Activated naive CD4-positive, alpha-beta T cell treated with anti-CD3 and anti-CD28 coated beads for 36 hours (primary cell): ENCODE data around the gene PPID. TPM values are rescaled to one million over a fixed set of nuclear protein-coding genes. Genes with fewer than 3 reads are reported as not detected.
A peak's percentile ranks its signal among the peaks of the same experiment; 100 is the strongest.
"Not testable (repeated sequence)": the region's sequence is repeated elsewhere in the genome, so short reads cannot be mapped to it uniquely, and the experiment has no call there.

Experiments used
- CTCF ChIA-PET: fragments of 350-600 bp; sonication (Branson Sonifier 250); formaldehyde crosslinking; loops from one replicate; lab custom pipeline; 2021; ENCODE audit warnings: antibody characterized with exemption; lab: Charles Lee
- DNase-seq: peaks from one replicate; pipeline ENCODE4 v3.0.0-alpha.2; 2020
- H3K27ac Mint-ChIP-seq: one replicate; pipeline ENCODE4 v1.8.0; 2021; ENCODE audit warnings: mild to moderate bottlenecking, mixed read lengths
- H3K27me3 Mint-ChIP-seq: one replicate; pipeline ENCODE4 v1.8.0; 2021; ENCODE audit warnings: low read depth, mixed read lengths
- H3K36me3 Mint-ChIP-seq: one replicate; pipeline ENCODE4 v1.8.0; 2021; ENCODE audit warnings: low read depth, mixed read lengths
- H3K4me1 Mint-ChIP-seq: one replicate; pipeline ENCODE4 v1.8.0; 2021; ENCODE audit warnings: low read depth, mixed read lengths
- H3K4me3 Mint-ChIP-seq: one replicate; pipeline ENCODE4 v1.8.0; 2021; ENCODE audit warnings: mild to moderate bottlenecking, moderate library complexity, mixed read lengths
- H3K9me3 Mint-ChIP-seq: one replicate; pipeline ENCODE4 v1.8.0; 2021; ENCODE audit warnings: mixed read lengths
- intact Hi-C: fragments of 100-400 bp; cut with micrococcal nuclease; formaldehyde crosslinking; loops from one replicate; pipeline ENCODE4 v1.15.1; 2023
- total RNA-seq, 2 experiments: library from RNA; stranded (reverse); gene quantifications; one replicate each; pipeline ENCODE4 v1.2.3, GENCODE V29; 2021

Gene PPID
- 10 to 100 TPM; 55.4 to 55.6 TPM for total RNA-seq

DNA sequence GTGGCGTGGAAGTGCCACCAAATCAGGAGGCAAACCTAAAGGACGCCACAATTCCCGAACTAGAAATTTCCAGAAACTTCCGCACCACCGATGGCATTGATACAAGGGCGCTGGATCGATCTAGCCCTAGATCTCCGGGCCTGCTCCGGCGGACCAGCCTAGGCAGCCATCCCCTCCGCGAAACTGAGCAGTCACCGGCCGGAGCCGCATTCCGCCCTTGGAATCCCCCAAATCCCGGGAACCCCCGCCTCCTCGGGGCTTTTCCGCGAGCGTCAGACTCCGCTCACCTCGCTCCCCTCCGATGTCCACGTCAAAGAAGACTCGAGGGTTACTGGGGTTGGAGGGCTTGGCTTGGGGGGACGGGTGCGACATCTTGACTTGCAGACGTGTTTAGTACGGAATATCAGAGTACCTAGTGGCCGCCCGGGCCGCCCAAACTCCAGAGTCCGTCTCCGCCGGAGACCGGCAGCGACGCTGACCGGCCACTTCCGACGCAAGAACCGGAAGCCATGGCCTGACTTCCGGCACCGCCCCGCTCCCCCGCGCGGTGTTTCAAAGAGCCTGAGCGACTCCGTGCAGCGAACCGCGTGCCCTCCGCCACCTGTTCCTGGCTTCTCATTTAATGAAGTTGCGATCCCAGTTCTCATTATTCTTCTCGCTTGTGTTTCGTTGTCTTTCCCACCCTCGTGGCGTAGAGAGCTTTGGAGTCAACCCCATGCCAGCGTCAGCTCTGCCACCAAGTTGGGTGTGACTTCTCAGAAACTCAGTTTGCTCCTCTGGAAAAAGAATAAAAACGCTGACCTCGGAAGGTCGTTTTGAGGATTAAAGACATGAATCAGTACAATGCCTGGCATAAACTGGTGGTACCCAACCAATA is at the start of gene PPID:
PPID (minus strand) TSS at position 480 of the 877 bp plus-strand sequence; CDS start at position 372, 108 bp downstream.
- peak; percentile 88 for DNase-seq
- H3K4me1 Mint-ChIP-seq, result peaks cover 41% of the 10 kb centered on the region
- H3K4me3 Mint-ChIP-seq, result peak within 1 kb of the TSS; percentile 98
- H3K9me3 Mint-ChIP-seq, result no peaks in the 10 kb centered on the region
- intact Hi-C loops, result loop anchor here (1.0 to 5.0 kb wide), 8 partner anchors 46 to 483 kb away; partner anchors contain the start of genes C4orf46 and FNIP2
- H3K36me3 Mint-ChIP-seq, result peaks cover 30% of the 10 kb centered on the region
- H3K27me3 Mint-ChIP-seq, result no peaks in the 10 kb centered on the region
- CTCF ChIA-PET, result interaction anchor here (0.6 to 2.7 kb wide), 7 partner anchors 11 to 505 kb away, joined by 3 to 11 read pairs (median 3); partner anchors contain the start of gene FNIP2
- H3K27ac Mint-ChIP-seq, result peak within 1 kb of the TSS; percentile 99

DNA sequence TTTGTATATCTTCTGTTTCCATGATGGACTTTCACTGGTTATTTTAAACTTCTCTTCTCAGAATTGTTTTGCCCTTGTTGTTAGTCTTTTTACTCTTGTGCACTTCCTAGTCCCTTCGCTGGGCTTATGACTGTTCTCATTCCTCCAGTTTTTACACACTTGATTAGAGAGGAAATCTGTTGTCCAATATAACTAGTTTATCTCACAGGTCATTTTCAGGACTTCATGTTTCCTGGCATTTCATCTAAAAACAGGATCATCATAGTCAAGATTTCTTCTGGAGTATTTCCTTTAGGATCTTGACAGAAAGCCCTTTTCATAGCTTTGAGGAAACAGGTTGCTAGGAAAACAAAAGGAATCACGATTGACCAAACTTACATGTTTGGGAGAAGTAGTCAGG is 48.6 kb upstream of the PPID start:
- Mint-ChIP-seq H3K9me3 (no peaks in the 10 kb centered on the region), H3K4me3 (no peak overlapping the region), H3K36me3 (peaks cover 1% of the 10 kb centered on the region), H3K27me3 (no peaks in the 10 kb centered on the region), H3K27ac (no peak overlapping the region), H3K4me1 (peaks cover 50% of the 10 kb centered on the region)
- DNase-seq, result no peak
- intact Hi-C loops, result no loop called here
- CTCF ChIA-PET, result no interaction called here

DNA sequence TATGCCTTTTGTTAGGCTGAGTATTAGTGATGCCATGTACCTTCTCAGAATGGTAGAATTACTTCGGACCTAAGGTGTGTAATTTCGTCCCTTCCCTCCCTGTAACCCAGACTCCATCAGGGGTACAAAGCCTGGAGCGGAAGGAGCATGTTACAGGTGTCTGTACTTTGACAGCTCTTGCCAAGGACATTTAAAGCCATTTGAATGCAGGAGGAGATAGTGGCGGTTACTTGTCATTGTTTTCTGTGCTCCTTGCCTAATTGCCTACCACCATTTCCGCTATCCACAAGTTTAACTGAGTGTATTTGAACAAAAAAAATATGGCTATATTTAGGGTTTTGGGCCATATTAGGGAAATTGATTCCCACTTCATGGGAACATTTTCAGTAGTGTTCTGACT is 47.5 kb upstream of the PPID start:
- CTCF ChIA-PET, result interaction anchor here (1.1 kb wide), 1 partner anchor 41 kb away, joined by 3 read pairs; no protein-coding TSS in a partner anchor
- H3K4me3 Mint-ChIP-seq, result peak overlapping the region; percentile 96
- H3K4me1 Mint-ChIP-seq, result peaks cover 47% of the 10 kb centered on the region
- peaks cover 1% of the 10 kb centered on the region for H3K36me3 Mint-ChIP-seq
- no peak for DNase-seq
- no peaks in the 10 kb centered on the region for H3K9me3 Mint-ChIP-seq
- intact Hi-C loops, result no loop called here
- H3K27ac Mint-ChIP-seq, result no peak overlapping the region
- H3K27me3 Mint-ChIP-seq, result no peaks in the 10 kb centered on the region

DNA sequence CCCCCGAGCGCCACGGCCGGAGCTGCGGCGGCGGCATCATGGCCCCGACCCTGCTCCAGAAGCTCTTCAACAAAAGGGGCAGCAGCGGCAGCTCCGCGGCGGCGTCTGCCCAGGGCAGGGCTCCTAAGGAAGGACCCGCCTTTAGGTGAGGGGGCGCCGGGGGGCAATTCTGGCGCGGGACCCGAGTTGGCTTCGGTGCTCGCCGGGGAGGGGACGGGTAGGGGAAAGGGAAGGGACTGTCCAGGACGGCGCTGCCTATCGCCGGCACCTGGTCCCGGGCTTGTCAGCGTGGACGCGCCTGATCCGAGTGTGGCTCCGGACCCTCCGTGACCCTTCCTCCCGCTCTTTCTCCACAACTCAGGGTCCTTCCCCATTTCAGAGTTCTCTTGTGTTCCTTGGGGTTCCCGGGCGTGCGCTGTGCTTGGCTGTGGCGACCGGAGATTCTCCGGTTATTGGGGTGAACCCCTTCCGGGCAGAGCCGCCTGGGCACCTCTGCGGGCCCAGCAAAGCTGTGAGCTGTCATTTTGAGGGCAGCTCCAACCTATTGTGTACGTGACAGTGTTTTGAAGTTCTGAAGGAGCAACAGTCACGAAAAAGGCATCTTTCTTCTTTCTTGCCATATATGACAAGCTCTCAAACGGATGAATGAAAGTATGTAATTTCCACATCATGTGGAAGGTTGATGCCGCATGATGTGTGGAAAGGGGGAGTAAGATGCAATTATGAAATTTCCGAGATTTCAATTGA is 46.2 kb upstream of the PPID start:
- peaks cover 1% of the 10 kb centered on the region for H3K36me3 Mint-ChIP-seq
- no peaks in the 10 kb centered on the region for H3K9me3 Mint-ChIP-seq
- peak; percentile 59 for DNase-seq
- peaks cover 39% of the 10 kb centered on the region for H3K4me1 Mint-ChIP-seq
- peak overlapping the region; percentile 90 for H3K27ac Mint-ChIP-seq
- H3K4me3 Mint-ChIP-seq, result peak overlapping the region; percentile 96
- CTCF ChIA-PET, result interaction anchor here (1.0 to 1.4 kb wide), 6 partner anchors 42 to 434 kb away, joined by 3 to 4 read pairs (median 3); partner anchors contain the start of gene PPID
- no peaks in the 10 kb centered on the region for H3K27me3 Mint-ChIP-seq
- intact Hi-C loops, result loop anchor here (1.0 kb wide), 5 partner anchors 9 to 97 kb away; partner anchors contain the start of genes ETFDH and PPID

DNA sequence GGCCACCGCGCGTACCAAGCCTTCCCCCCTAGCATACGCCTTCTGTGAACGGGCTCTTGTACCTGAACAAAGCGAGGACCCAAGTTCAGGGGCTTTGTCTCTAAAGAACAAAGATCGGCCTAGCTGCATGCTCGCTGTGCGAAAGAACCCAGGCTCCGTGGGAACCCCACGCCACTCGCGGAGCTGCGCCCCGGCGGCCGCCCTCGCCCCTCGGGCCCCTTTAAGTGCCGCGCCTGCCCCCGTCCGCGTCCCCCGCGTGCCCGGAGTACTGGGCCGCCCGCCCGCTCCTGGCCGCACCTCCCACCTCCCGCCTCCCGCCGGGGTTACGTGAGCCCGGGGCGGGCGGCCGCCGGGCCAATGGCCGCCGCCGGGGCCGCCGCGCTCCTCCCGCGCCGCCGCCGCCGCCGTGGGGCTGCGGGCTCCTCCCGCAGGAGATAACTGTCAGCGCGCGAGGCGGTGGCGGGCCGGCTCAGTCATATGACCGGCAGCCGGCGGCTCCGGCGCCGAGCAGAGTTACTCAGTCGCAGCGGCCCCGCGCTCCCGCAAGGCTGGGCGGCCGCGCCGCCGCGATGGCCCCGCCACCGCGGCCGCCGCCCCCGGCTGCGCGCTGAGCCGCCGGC is 45.5 kb upstream of the PPID start, which contains the start of gene FNIP2:
FNIP2 (plus strand) TSS at position 472 of the 620 bp plus-strand sequence. CDS start 187 bp downstream, outside the sequence.
- Mint-ChIP-seq H3K9me3 (no peaks in the 10 kb centered on the region), H3K27me3 (no peaks in the 10 kb centered on the region), H3K36me3 (peaks cover 1% of the 10 kb centered on the region), H3K4me1 (peaks cover 39% of the 10 kb centered on the region), H3K27ac (peak within 1 kb of the TSS; percentile 90), H3K4me3 (peak within 1 kb of the TSS; percentile 96)
- intact Hi-C loops, result loop anchor here (1.0 kb wide), 6 partner anchors 10 to 96 kb away; partner anchors contain the start of genes ETFDH and PPID
- peak; percentile 73 for DNase-seq
- CTCF ChIA-PET, result interaction anchor here (1.1 to 1.4 kb wide), 4 partner anchors 45 to 435 kb away, joined by 3 to 4 read pairs (median 4); partner anchors contain the start of gene PPID

DNA sequence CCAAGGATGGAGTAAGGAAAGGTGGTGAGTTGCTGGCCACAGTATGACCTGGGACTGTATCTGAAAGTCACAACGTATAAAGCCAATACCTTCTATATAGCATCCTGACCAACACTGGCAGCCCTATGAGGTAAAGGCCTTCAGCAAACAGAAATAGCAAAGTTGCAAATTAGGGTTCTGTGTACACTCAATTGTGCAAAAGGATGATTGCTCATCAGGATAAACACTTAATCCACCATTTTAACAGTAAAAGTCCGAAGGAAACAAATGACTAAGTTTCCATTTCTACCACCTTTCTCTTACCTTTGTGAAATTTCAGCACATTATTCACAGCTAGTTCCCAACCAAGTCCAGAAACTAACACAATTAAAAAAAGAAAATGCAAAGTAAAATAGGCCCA is 44.3 kb upstream of the PPID start:
- intact Hi-C loops, result loop anchor here (1.0 to 2.0 kb wide), 3 partner anchors 309 to 439 kb away; no protein-coding TSS in a partner anchor
- H3K4me3 Mint-ChIP-seq, result peak overlapping the region; percentile 77
- CTCF ChIA-PET, result interaction anchor here (0.5 to 0.8 kb wide), 4 partner anchors 44 to 439 kb away, joined by 3 read pairs; no protein-coding TSS in a partner anchor

DNA sequence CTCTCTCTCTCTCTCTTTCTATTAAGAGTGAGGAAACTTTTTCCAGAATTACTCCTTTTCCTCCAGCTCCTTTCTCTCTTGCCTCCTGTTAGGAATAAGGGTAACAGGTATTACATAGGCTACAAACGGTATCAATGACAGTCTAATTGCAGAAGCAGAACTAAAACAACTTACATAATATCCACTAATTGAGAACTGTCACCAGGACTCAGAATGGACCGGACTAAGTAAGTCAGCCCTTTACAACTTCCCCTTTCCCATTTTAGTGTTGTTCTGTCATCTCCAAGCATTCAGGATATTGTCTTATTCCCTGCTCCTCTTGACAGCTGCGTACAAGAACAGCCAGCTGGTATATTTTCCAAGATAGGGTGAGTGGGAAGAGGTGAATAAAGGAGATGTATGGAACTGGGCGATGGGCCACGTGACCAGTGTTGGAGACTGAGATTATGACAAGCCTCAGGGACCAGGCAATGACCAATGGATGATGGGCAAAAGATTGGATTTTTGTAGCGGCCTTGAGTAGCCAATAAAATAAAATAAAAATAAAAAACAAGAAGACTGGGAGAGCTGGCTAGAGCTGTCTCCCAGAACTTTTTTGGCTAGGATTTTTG is 43.3 kb upstream of the PPID start:
- Mint-ChIP-seq H3K4me1 (peaks cover 33% of the 10 kb centered on the region), H3K27ac (no peak overlapping the region), H3K36me3 (peaks cover 1% of the 10 kb centered on the region), H3K27me3 (no peaks in the 10 kb centered on the region), H3K4me3 (no peak overlapping the region), H3K9me3 (no peaks in the 10 kb centered on the region)
- intact Hi-C loops, result loop anchor here (1.0 to 2.0 kb wide), 3 partner anchors 310 to 440 kb away; no protein-coding TSS in a partner anchor
- CTCF ChIA-PET, result interaction anchor here (0.5 kb wide), 1 partner anchor 84 kb away, joined by 3 read pairs; no protein-coding TSS in a partner anchor
- DNase-seq, result no peak

More for the DNA sequence above, 44.3 kb upstream of the PPID start:
- H3K27me3 Mint-ChIP-seq, result no peaks in the 10 kb centered on the region
- H3K9me3 Mint-ChIP-seq, result no peaks in the 10 kb centered on the region
- no peak for DNase-seq
- peak overlapping the region; percentile 76 for H3K27ac Mint-ChIP-seq
- peaks cover 1% of the 10 kb centered on the region for H3K36me3 Mint-ChIP-seq
- peaks cover 37% of the 10 kb centered on the region for H3K4me1 Mint-ChIP-seq

DNA sequence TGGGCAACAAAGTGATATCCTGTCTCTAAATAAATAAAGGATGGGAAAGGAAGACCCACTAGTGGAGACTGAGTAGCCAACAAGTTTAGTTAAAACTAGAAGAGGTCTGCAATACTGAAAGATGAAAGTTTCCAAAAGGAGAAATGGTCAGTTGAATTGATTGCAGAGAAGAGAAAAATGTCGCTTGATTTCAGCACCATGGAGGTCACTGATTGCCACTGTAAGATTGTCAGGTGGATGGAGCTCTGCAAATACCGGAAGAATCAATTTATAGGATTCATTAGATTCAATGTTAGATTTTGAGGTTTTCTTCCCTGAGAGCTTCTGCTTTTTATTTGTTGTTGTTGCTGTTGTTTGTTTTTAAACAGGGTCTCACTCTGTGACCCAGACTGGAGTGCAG is 40.3 kb upstream of the PPID start:
- peaks cover 14% of the 10 kb centered on the region for H3K4me1 Mint-ChIP-seq
- intact Hi-C loops, result no loop called here
- no peaks in the 10 kb centered on the region for H3K36me3 Mint-ChIP-seq
- no peak overlapping the region for H3K27ac Mint-ChIP-seq
- H3K27me3 Mint-ChIP-seq, result peaks cover 5% of the 10 kb centered on the region
- no peak overlapping the region for H3K4me3 Mint-ChIP-seq
- no peaks in the 10 kb centered on the region for H3K9me3 Mint-ChIP-seq
- DNase-seq, result no peak
- CTCF ChIA-PET, result interaction anchor here (1.0 kb wide), 1 partner anchor 86 kb away, joined by 3 read pairs; no protein-coding TSS in a partner anchor

DNA sequence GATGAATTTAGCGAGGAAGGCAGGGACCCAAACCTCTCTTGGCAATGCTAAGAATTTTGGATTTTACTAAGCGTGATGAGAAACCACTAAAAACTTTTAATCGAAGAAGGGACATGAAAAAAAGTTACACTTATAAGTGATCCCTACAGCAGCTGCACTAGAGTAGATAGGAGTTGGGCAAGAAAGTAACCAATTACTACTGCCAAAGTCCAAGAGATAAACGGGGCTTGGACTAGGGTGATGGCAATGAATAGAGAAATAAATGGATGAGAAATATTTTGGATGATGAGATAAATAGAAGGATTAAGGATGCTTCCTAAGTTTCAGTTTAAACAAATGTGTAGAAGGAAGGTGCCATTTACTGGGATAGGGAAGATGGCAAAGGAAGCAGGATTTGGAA is 39.4 kb upstream of the PPID start:
- intact Hi-C loops, result no loop called here
- no peak overlapping the region for H3K4me3 Mint-ChIP-seq
- H3K36me3 Mint-ChIP-seq, result no peaks in the 10 kb centered on the region
- no peaks in the 10 kb centered on the region for H3K9me3 Mint-ChIP-seq
- CTCF ChIA-PET, result interaction anchor here (0.6 to 2.6 kb wide), 3 partner anchors 38 to 89 kb away, joined by 3 to 9 read pairs (median 4); no protein-coding TSS in a partner anchor
- no peak for DNase-seq
- H3K27me3 Mint-ChIP-seq, result peaks cover 7% of the 10 kb centered on the region
- no peak overlapping the region for H3K27ac Mint-ChIP-seq
- H3K4me1 Mint-ChIP-seq, result peaks cover 5% of the 10 kb centered on the region

DNA sequence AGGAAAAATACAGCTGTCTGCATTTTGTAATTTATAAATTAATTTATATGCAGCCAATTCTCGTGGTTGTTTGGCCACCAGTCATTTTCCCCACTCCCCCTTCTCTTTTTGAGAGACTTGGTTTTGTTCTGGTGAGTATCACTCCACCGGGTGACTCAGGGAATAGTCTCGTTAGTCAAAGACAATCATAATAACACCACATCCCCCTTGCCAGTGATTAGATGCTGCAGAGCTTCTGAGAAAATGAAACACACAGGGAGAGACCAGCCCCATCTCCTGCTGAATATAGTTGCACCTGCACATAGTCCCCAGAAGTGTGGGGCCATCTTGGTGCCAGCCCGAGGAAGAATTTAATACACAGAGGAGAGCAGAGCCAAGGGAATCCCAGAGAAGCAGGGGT is 37.7 kb upstream of the PPID start:
- Mint-ChIP-seq H3K27ac (no peak overlapping the region), H3K27me3 (peaks cover 11% of the 10 kb centered on the region), H3K9me3 (no peaks in the 10 kb centered on the region), H3K36me3 (no peaks in the 10 kb centered on the region), H3K4me3 (no peak overlapping the region), H3K4me1 (no peaks in the 10 kb centered on the region)
- DNase-seq, result peak; percentile 12
- intact Hi-C loops, result no loop called here
- CTCF ChIA-PET, result interaction anchor here (0.6 to 2.6 kb wide), 2 partner anchors 8 to 91 kb away, joined by 3 to 9 read pairs; no protein-coding TSS in a partner anchor

DNA sequence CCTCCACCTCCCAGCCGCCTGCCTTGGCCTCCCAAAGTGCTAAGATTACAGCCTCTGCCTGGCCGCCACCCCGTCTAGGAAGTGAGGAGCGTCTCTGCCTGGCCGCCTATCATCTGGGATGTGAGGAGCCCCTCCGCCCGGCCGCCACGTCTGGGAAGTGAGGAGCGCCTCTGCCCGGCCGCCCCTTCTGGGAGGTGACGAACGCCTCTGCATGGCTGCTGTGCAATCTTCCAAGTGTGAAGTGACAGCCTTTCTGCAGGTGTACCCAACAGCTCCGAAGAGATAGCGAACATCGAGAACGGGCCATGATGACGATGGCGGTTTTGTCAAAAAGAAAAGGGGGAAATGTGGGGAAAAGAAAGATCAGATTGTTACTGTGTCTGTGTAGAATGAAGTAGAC is 36.3 kb upstream of the PPID start:
- H3K9me3 Mint-ChIP-seq, H3K36me3 Mint-ChIP-seq, H3K4me3 Mint-ChIP-seq, H3K27ac Mint-ChIP-seq, CTCF ChIA-PET, intact Hi-C loops, DNase-seq, H3K4me1 Mint-ChIP-seq: not testable (repeated sequence)
- peaks cover 11% of the 10 kb centered on the region for H3K27me3 Mint-ChIP-seq
